CD4-positive, alpha-beta T cell (primary cell): Measurements from ENCODE around the gene NT5DC4. TPM values are rescaled to one million over a fixed set of nuclear protein-coding genes. Genes with fewer than 3 reads are reported as not detected.

Source experiments
- ATAC-seq: fragments of 200-7000 bp; cut with Tn5 transposase; one replicate; pipeline ENCODE4 v1.10.0; 2022; ENCODE audit warnings: mild to moderate bottlenecking; ENCODE audit not compliant: poor library complexity
- CTCF ChIA-PET: fragments of 350-600 bp; sonication (Branson Sonifier 250); formaldehyde crosslinking; loops from one replicate; lab custom pipeline; 2021; ENCODE audit warnings: antibody characterized with exemption, inconsistent platforms; lab: Charles Lee
- POLR2A ChIA-PET: fragments of 350-600 bp; sonication (Branson Sonifier 250); formaldehyde crosslinking; loops from one replicate; lab custom pipeline; 2021; ENCODE audit warnings: antibody characterized with exemption, inconsistent platforms; lab: Charles Lee
- DNase-seq, 14 experiments: peaks; one replicate each; pipeline ENCODE4 v3.0.0-alpha.2; 2013 to 2020; ENCODE audit warnings: mixed read lengths in 2 of 14
- H3K27ac ChIP-seq, 2 donors: one replicate each; pipeline versions ENCODE4 v1.5.1 to v1.7.0; 2013; ENCODE audit warnings: low read length in 2 of 2, low read depth in 1 of 2, mild to moderate bottlenecking in 1 of 2
- H3K27me3 ChIP-seq, 2 experiments: 1 replicate in 1 of 2; 2 replicates in 1 of 2; pipeline versions ENCODE4 v1.6.1 to v1.7.0; 2013; ENCODE audit warnings: low read length in 2 of 2, control low read depth in 1 of 2, mild to moderate bottlenecking in 1 of 2, moderate library complexity in 1 of 2; ENCODE audit not compliant: insufficient read depth in 2 of 2, control insufficient read depth in 1 of 2
- H3K36me3 ChIP-seq: one replicate; pipeline ENCODE4 v1.6.1; 2013; ENCODE audit warnings: low read length, control low read depth; ENCODE audit not compliant: insufficient read depth
- H3K4me1 ChIP-seq: one replicate; pipeline ENCODE4 v1.6.1; 2013; ENCODE audit warnings: low read length, control low read depth; ENCODE audit not compliant: insufficient read depth
- H3K4me3 ChIP-seq: one replicate; pipeline ENCODE4 v1.5.1; 2013; ENCODE audit warnings: mild to moderate bottlenecking, low read length, moderate library complexity
- H3K9me3 ChIP-seq, 2 experiments: 1 replicate in 1 of 2; 2 replicates in 1 of 2; pipeline versions ENCODE4 v1.6.1 to v1.7.0; 2013; ENCODE audit warnings: low read length in 2 of 2, mild to moderate bottlenecking in 2 of 2, control low read depth in 1 of 2, moderate library complexity in 1 of 2; ENCODE audit not compliant: control insufficient read depth in 1 of 2, insufficient read depth in 1 of 2
- H3K27ac Mint-ChIP-seq: one replicate; pipeline ENCODE4 v1.8.0; 2020; ENCODE audit warnings: mixed read lengths
- H3K27me3 Mint-ChIP-seq: one replicate; pipeline ENCODE4 v1.8.0; 2021; ENCODE audit warnings: mixed read lengths
- H3K36me3 Mint-ChIP-seq: one replicate; pipeline ENCODE4 v1.8.0; 2021; ENCODE audit warnings: low read depth, mixed read lengths
- H3K4me1 Mint-ChIP-seq: one replicate; pipeline ENCODE4 v1.8.0; 2021; ENCODE audit warnings: low read depth, mixed read lengths
- H3K4me3 Mint-ChIP-seq: one replicate; pipeline ENCODE4 v1.8.0; 2020; ENCODE audit warnings: mild to moderate bottlenecking, mixed read lengths
- H3K9me3 Mint-ChIP-seq: one replicate; pipeline ENCODE4 v1.8.0; 2020; ENCODE audit warnings: mixed read lengths
- intact Hi-C, 2 experiments: fragments of 100-400 bp; cut with DNase I in 1 of 2; cut with micrococcal nuclease in 1 of 2; formaldehyde crosslinking; loops; one replicate each; pipeline versions ENCODE4 v1.15.1 to v1.9.0; 2023 to 2025; cut with DNase I, micrococcal nuclease
- total RNA-seq, 174 experiments: library from RNA in 2 of 174; stranded (reverse) in 2 of 174; gene quantifications; one replicate each; pipeline ENCODE4 v1.2.3 and lab custom pipeline; 2021 to 2026
- TF ChIP-seq, protein P1 (sequence below): fragments of 200-600 bp; IDR thresholded peaks from one replicate; pipeline ENCODE4 v1.8.0; 2022; ENCODE audit warnings: antibody characterized with exemption, mild to moderate bottlenecking

The NT5DC4 gene
- total RNA-seq, 2 experiments from 2014 or later, result not detected

DNA sequence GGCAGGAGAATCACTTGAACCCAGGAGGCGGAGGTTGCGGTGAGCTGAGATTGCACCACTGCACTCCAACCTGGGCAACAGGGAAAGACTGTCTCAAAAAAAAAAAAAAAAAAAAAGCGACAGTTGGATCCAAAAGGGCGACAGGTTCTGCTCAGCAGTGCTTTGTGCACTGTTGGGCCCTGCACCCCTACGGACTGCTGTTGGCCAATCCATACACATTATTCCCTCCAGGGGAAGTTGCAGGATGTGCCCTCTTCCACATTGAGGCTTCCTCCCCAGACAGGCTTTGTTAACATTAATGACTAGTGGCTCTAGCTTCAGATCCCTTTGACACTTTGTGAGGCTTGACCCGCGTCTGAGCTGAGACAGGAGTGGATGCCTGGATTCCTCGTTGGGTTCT, 9.4 kb downstream of the NT5DC4 start:
- H3K27ac Mint-ChIP-seq, result no peak overlapping the region
- no peaks in the 10 kb centered on the region for H3K36me3 Mint-ChIP-seq
- no peak overlapping the region for H3K4me3 Mint-ChIP-seq
- TF ChIP-seq, protein P1, sequence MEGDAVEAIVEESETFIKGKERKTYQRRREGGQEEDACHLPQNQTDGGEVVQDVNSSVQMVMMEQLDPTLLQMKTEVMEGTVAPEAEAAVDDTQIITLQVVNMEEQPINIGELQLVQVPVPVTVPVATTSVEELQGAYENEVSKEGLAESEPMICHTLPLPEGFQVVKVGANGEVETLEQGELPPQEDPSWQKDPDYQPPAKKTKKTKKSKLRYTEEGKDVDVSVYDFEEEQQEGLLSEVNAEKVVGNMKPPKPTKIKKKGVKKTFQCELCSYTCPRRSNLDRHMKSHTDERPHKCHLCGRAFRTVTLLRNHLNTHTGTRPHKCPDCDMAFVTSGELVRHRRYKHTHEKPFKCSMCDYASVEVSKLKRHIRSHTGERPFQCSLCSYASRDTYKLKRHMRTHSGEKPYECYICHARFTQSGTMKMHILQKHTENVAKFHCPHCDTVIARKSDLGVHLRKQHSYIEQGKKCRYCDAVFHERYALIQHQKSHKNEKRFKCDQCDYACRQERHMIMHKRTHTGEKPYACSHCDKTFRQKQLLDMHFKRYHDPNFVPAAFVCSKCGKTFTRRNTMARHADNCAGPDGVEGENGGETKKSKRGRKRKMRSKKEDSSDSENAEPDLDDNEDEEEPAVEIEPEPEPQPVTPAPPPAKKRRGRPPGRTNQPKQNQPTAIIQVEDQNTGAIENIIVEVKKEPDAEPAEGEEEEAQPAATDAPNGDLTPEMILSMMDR, result no peak
- intact Hi-C loops, result no loop called here
- H3K36me3 ChIP-seq, result no peaks in the 10 kb centered on the region
- H3K27me3 Mint-ChIP-seq, result no peaks in the 10 kb centered on the region
- DNase-seq (no peak), ATAC-seq (no peak)
- H3K27me3 ChIP-seq, result no peaks in the 10 kb centered on the region
- H3K4me1 Mint-ChIP-seq, result peaks cover 4% of the 10 kb centered on the region
- peaks cover 7% of the 10 kb centered on the region for H3K4me1 ChIP-seq
- no peaks in the 10 kb centered on the region for H3K9me3 Mint-ChIP-seq
- POLR2A ChIA-PET, result no interaction called here
- H3K27ac ChIP-seq, result no peak overlapping the region
- H3K9me3 ChIP-seq, result no peaks in the 10 kb centered on the region
- CTCF ChIA-PET, result interaction anchor here (1.4 to 7.6 kb wide), 2 partner anchors 104 to 128 kb away, joined by 3 to 60 read pairs; no protein-coding TSS in a partner anchor
- no peak overlapping the region for H3K4me3 ChIP-seq

DNA sequence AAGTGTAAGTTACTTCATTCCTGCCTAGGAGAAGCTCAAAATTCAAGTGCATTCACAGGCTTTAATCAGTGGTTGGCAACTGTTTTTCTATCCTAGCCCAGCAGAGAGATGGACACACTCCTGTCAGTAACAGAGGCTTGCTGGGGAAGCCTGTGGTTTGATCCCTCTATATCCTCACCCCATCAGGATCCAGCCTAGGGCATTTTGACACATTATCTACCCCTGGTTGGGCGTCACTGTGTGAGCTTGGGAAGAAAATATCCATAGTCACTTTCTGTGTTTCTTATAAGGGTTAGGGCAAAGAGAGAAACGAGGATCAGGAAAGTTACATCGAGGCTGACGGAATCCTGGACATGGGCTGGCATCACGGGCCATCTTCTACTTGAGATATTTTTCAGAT, 10.0 kb downstream of the NT5DC4 start:
- H3K27me3 ChIP-seq, result no peaks in the 10 kb centered on the region
- DNase-seq, result no peak
- no peaks in the 10 kb centered on the region for H3K36me3 ChIP-seq
- intact Hi-C loops, result no loop called here
- no peaks in the 10 kb centered on the region for H3K9me3 Mint-ChIP-seq
- no peak overlapping the region for H3K27ac Mint-ChIP-seq
- H3K4me1 ChIP-seq, result peaks cover 7% of the 10 kb centered on the region
- ChIA-PET CTCF (interaction anchor here (1.4 to 7.6 kb wide), 2 partner anchors 104 to 129 kb away, joined by 3 to 60 read pairs; no protein-coding TSS in a partner anchor), POLR2A (no interaction called here)
- H3K27me3 Mint-ChIP-seq, result no peaks in the 10 kb centered on the region
- H3K9me3 ChIP-seq, result no peaks in the 10 kb centered on the region
- no peak for ATAC-seq
- peaks cover 4% of the 10 kb centered on the region for H3K4me1 Mint-ChIP-seq
- H3K4me3 Mint-ChIP-seq, result no peak overlapping the region
- TF ChIP-seq, protein P1, result no peak
- H3K36me3 Mint-ChIP-seq, result no peaks in the 10 kb centered on the region
- no peak overlapping the region for H3K4me3 ChIP-seq
- no peak overlapping the region for H3K27ac ChIP-seq

DNA sequence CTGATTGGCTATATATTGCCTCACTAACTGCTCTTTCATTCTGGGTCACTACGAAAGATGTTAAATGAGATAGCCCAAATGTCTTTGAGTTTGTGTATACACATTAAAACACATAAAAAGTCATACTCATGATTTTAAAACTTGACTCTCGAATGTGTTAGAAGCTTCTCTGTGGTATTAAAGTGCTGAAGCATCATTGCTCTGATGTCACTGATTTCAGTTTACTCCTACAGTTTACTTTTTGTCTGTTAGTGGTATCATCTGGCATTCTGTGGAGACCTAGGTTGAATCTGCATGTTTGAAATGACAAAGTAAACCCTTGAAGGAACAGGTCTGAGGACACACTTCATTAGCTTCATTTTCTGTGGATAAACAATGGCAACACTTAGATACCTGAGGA, 10.7 kb downstream of the NT5DC4 start:
- peaks cover 3% of the 10 kb centered on the region for H3K4me1 Mint-ChIP-seq
- Histone ChIP-seq H3K27ac (no peak overlapping the region), H3K36me3 (no peaks in the 10 kb centered on the region), H3K4me3 (no peak overlapping the region), H3K9me3 (no peaks in the 10 kb centered on the region), H3K27me3 (no peaks in the 10 kb centered on the region), H3K4me1 (peaks cover 2% of the 10 kb centered on the region)
- intact Hi-C loops, result no loop called here
- CTCF ChIA-PET, result interaction anchor here (0.7 kb wide), 1 partner anchor 9 kb away, joined by 3 read pairs; no protein-coding TSS in a partner anchor
- TF ChIP-seq, protein P1, result no peak
- POLR2A ChIA-PET, result no interaction called here
- ATAC-seq (no peak), DNase-seq (no peak)
- H3K27ac Mint-ChIP-seq, result no peak overlapping the region
- no peaks in the 10 kb centered on the region for H3K9me3 Mint-ChIP-seq
- H3K4me3 Mint-ChIP-seq, result no peak overlapping the region
- H3K27me3 Mint-ChIP-seq, result no peaks in the 10 kb centered on the region
- no peaks in the 10 kb centered on the region for H3K36me3 Mint-ChIP-seq
